Putamen (tissue), 1 donor: ENCODE results near the gene FBXL13.
"Not testable (repeated sequence)": the region's sequence is repeated elsewhere in the genome, so short reads cannot be mapped to it uniquely, and the experiment has no call there.

ENCODE experiments used
- DNase-seq: peaks from one replicate; pipeline ENCODE4 v3.0.0-alpha.2; 2016; ENCODE audit warnings: low spot score

FBXL13 gene

DNA sequence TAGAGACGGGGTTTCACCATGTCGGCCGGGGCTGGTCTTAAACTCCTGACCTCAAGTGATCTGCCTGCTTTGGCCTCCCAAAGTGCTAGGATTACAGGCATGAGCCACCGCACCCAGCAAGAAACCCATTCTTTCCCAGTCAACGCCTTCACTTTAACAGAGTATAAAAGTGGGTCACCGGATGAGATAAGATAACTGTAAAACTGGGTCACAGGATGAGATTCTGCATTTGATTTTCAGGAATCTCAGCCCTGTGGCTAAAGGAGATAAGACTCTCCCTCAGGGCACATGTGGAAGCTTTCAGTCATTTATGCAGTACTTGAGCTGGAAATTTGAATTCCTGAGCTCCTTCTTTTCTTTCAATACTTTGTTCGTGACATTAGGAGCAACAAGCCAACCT, 91.0 kb downstream of the FBXL13 start:
- no peak for DNase-seq

- no peak for DNase-seq
Observed at GRCh38 chr7:102982235-102982634, 92.4 kb downstream of the FBXL13 start.

DNA sequence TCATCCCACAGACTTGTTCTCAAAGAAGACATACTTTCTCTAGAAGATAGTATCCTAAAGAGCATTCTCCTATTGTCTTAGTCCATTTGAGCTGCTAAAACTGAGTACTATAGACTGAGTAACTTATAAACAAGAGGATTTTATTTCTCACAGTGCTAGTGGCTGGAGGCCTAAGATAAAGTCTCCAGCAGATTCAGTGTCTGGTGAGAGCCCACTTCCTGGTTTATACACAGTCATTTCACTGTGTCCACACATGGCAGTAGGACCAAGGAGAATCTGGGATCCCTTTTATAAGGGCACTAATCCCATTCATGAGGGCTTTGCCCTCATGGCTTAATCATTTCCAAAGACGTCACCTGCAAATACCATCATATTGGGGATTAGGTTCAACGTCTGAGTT, 93.1 kb downstream of the FBXL13 start:
- DNase-seq: no peak

GRCh38 chr7:102979670-102980069, 94.9 kb downstream of the FBXL13 start:
- no peak for DNase-seq

DNA sequence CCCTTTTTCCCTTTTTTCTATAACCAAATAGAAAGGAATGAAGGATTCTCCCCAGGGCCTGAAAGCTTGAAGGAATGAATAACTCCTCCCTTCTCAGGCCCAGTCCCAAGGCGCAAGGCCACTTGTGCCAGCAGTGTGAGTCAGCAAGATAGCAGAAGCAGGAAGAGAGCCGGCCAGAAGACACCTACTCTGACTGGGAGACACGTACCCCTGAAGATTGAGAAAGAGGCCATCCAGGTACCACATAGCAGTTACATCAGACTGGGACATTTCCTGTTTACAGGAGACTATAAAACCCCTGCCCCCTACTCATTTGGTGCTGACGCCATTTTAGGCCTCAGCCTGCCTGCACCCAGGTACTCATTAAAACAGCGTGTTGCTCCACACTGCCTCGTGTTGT, 96.3 kb downstream of the FBXL13 start:
- no peak for DNase-seq

GRCh38 chr7:102977586-102977985, 97.0 kb downstream of the FBXL13 start:
- not testable (repeated sequence) for DNase-seq

GRCh38 chr7:102976493-102976892, 98.1 kb downstream of the FBXL13 start:
- no peak for DNase-seq

DNA sequence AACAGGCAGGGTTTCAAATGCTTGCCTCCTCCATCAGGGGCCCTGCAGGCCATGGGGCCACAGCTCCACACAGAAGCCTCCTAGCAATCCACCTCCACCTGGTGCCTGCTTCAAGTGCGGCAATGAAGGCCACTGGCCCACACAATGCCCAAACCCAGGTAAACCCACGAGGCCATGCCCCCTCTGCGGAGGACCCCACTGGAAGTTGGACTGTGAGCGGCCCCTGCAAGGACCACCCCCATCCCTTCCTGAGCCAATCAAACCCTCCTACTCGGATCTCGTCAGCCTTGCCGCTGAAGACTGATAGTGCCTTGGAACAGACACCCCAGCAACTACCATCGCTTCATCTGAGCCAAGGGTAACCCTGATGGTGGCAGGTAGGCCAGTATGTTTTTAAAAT, 98.7 kb downstream of the FBXL13 start:
- no peak for DNase-seq

DNA sequence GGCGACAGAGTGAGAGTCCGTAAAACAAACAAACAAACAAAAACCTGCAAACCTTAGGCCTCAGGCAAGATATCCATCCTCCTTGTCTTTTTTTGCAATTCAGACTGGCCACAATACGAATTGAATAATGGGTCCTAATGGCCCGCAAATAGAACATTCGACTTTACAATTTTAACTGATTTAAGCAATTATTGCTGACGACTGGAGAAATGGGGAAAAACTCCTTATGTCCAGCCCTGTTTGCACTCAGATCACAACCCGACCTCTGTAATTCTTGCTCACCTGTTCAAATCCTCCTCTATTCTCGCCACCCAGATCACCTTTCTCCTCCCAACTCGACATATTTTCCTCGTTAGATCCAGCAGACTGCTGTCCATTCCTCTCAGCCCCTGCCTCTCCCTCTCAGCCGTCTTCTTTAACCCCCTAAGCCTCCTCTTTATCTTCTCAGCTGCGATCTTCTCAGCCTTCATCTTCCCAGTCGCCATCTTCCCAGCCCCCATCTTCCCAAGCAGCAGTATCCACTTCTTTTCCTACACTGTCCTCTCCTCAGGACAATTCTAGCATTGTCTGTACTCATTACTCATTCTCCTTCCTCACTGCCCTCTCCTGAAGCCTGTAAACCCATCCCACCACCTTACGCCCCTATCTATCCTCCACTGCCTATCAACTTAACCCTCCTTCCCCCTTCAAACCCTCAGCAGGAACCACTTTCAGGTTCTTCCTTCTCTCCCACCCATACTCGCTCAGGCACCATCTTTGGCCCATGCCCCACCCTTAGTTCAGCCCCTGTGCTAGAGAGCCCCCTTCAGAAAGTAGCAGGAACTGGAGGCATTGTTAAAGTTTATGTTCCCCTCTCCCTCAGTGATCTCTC, 100.0 kb downstream of the FBXL13 start:
- no peak for DNase-seq

DNA sequence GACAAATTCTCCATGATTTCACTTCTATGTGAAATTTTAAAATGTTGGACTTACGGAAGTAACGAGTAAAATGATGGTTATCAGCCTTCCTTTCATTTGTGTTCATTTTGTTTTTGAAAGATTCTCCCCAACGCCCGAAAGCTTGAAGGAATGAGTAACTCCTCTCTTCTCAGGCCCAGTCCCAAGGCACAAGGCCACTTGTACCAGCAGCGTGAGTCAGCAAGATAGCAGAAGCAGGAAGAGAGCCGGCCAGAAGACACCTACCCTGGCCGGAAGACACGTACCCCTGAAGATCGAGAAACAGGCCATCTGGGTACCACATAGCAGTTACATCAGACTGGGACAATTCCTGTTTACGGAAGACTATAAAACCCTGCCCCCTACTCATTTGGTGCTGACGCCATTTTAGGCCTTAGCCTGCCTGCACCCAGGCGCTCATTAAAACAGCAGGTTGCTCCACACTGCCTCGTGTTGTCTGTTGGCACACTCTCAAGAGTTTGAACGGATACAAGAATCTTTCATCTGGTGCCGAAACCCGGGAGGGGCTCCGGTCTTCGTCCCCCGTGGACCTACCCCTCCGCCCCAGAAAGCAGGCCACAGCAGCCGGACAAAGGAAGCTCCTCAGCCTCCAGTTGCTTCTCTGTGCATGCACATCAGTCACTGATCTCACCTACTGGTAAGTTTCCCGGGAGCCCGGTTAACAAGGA, 101.3 kb downstream of the FBXL13 start:
- no peak for DNase-seq

- no peak for DNase-seq
Observed at GRCh38 chr7:102967798-102968197, 106.8 kb downstream of the FBXL13 start.

- DNase-seq: no peak
Observed at GRCh38 chr7:102966465-102966864, 108.1 kb downstream of the FBXL13 start.

DNA sequence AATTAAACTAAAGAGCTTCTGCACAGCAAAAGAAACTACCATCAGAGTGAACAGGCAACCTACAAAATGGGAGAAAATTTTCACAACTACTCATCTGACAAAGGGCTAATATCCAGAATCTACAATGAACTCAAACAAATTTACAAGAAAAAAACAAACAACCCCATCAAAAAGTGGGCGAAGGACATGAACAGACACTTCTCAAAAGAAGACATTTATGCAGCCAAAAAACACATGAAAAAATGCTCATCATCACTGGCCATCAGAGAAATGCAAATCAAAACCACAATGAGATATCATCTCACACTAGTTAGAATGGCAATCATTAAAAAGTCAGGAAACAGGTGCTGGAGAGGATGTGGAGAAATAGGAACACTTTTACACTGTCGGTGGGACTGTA, 112.6 kb downstream of the FBXL13 start:
- DNase-seq: not testable (repeated sequence)

GRCh38 chr7:102958004-102958403, 116.6 kb downstream of the FBXL13 start:
- DNase-seq: not testable (repeated sequence)

- DNase-seq: not testable (repeated sequence)
Observed at GRCh38 chr7:102954359-102954758, 120.2 kb downstream of the FBXL13 start.

- DNase-seq: no peak
Observed at GRCh38 chr7:102953406-102953805, 121.2 kb downstream of the FBXL13 start.

DNA sequence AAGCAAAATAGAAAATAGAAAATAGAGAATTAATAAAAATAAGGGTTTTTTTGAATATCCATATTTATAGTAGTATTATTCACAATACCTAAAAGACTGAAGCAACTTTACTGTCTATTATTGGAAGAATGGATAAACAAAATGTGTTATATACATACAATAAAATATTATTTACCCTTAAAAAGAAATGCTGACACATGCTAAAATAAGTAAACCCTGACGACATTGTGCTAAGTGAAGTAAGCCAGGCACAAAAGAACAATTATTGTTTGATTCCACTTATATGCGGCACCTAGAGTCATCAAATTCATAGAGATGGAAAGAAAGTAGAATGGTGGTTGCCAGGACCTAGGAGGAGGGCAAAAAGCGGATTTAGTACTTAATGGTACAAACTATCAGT, 122.8 kb downstream of the FBXL13 start:
- no peak for DNase-seq

DNA sequence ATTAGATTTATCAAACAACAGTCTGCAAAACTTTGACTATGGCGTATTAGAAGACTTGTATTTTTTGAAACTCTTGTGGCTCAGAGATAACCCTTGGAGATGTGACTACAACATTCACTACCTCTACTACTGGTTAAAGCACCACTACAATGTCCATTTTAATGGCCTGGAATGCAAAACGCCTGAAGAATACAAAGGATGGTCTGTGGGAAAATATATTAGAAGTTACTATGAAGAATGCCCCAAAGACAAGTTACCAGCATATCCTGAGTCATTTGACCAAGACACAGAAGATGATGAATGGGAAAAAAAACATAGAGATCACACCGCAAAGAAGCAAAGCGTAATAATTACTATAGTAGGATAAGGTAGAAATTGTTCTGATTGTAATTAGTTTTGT, 130.4 kb downstream of the FBXL13 start:
- DNase-seq: no peak

GRCh38 chr7:102943423-102944169, 131.0 kb downstream of the FBXL13 start:
- no peak for DNase-seq

- no peak for DNase-seq
Observed at GRCh38 chr7:102942868-102943267, 131.7 kb downstream of the FBXL13 start.

DNA sequence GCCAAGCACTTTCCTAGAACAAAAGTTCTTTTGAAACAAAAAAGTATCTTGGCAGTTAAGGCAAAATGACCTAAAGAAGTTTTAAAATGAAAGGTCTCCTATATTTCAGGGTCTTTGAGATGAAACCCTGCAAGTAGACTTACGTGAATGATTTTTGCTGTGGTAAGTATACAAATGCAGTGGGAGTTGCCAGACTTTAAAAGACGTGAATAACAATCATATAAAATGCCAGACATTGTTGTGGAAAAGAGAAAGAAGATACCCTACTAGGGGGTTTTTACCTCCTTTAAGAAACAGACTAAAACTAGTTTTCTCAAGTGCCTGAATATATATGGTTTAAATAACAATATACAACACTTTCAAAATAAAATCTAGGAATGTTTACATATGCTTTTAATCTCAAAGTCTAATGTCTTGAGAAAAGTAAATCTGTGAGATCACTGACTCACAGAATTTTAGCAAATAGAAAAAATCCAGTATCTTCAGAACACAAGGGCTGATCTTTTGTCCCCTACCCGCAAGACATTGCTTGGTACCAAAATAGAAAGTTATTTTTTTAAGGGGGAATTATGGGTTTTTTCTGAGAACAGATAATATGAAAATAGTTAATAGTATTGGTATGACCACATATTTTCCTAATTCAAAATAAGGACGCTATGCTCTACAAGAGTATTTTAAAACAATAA, 132.3 kb downstream of the FBXL13 start:
- DNase-seq: no peak

GRCh38 chr7:102938679-102939078, 135.9 kb downstream of the FBXL13 start:
- DNase-seq: no peak
